WTC11 (cell line): ENCODE results near the gene ARHGAP15.

ENCODE experiments used
- ATF1 ChIP-seq: sonication (generic); formaldehyde crosslinking; IDR thresholded peaks from 2 replicates; pipeline ENCODE4 v1.8.1; 2023; ENCODE audit warnings: mild to moderate bottlenecking, moderate library complexity, missing genetic modification reagents
- CTCF ChIP-seq: fragments of 200-600 bp; IDR thresholded peaks from 2 replicates; pipeline ENCODE4 v1.8.0; 2022; ENCODE audit warnings: antibody characterized with exemption
- FOXP1 ChIP-seq: sonication (generic); formaldehyde crosslinking; IDR thresholded peaks from 2 replicates; pipeline ENCODE4 v1.8.0; 2022; ENCODE audit warnings: missing genetic modification reagents, mild to moderate bottlenecking, moderate library complexity, borderline replicate concordance
- NR1H2 ChIP-seq: sonication (generic); formaldehyde crosslinking; IDR thresholded peaks from 2 replicates; pipeline ENCODE4 v1.9.0; 2021; ENCODE audit warnings: mild to moderate bottlenecking, moderate library complexity, missing genetic modification reagents
- NR2C2 ChIP-seq: sonication (generic); formaldehyde crosslinking; IDR thresholded peaks from 2 replicates; pipeline ENCODE4 v1.8.0; 2022; ENCODE audit warnings: mild to moderate bottlenecking, missing genetic modification reagents
- NR3C1 ChIP-seq: sonication (generic); formaldehyde crosslinking; conservative IDR thresholded peaks from 2 replicates; pipeline ENCODE4 v1.8.1; 2023; ENCODE audit warnings: low read depth, mild to moderate bottlenecking, missing genetic modification reagents
- SP1 ChIP-seq: sonication (generic); formaldehyde crosslinking; conservative IDR thresholded peaks from 2 replicates; pipeline ENCODE4 v1.8.1; 2022; ENCODE audit warnings: missing genetic modification reagents
- USF1 ChIP-seq: sonication (generic); formaldehyde crosslinking; IDR thresholded peaks from 2 replicates; pipeline ENCODE4 v1.8.0; 2022; ENCODE audit warnings: mild to moderate bottlenecking, missing genetic modification reagents
- ZNF423 ChIP-seq: fragments of 250-450 bp; sonication (Bioruptor Pico); IDR thresholded peaks from 2 replicates; pipeline ENCODE4 v2.1.2; 2022; ENCODE audit warnings: mild to moderate bottlenecking, moderate library complexity
- TF ChIP-seq, protein P1 (sequence below): sonication (generic); formaldehyde crosslinking; conservative IDR thresholded peaks from 2 replicates; pipeline ENCODE4 v1.8.1; 2022; ENCODE audit warnings: mild to moderate bottlenecking, missing genetic modification reagents
- TF ChIP-seq, protein P2 (sequence below): sonication (generic); formaldehyde crosslinking; IDR thresholded peaks from 2 replicates; pipeline ENCODE4 v1.8.0; 2023; ENCODE audit warnings: missing genetic modification reagents
- TF ChIP-seq, protein P3 (sequence below): sonication (generic); formaldehyde crosslinking; IDR thresholded peaks from 2 replicates; pipeline ENCODE4 v1.8.0; 2022; ENCODE audit warnings: mild to moderate bottlenecking, missing genetic modification reagents

- TF ChIP-seq, protein P1, sequence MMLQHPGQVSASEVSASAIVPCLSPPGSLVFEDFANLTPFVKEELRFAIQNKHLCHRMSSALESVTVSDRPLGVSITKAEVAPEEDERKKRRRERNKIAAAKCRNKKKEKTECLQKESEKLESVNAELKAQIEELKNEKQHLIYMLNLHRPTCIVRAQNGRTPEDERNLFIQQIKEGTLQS (CRISPR knock-in tag): no peak
- TF ChIP-seq CTCF (no peak), SP1 (CRISPR knock-in tag) (no peak), ZNF423 (no peak), NR3C1 (no peak), NR1H2 (CRISPR knock-in tag) (no peak), ATF1 (no peak), FOXP1 (CRISPR knock-in tag) (no peak), NR2C2 (CRISPR knock-in tag) (no peak), USF1 (no peak)
- TF ChIP-seq, protein P2, sequence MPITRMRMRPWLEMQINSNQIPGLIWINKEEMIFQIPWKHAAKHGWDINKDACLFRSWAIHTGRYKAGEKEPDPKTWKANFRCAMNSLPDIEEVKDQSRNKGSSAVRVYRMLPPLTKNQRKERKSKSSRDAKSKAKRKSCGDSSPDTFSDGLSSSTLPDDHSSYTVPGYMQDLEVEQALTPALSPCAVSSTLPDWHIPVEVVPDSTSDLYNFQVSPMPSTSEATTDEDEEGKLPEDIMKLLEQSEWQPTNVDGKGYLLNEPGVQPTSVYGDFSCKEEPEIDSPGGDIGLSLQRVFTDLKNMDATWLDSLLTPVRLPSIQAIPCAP (CRISPR knock-in tag): no peak
- TF ChIP-seq, protein P3, sequence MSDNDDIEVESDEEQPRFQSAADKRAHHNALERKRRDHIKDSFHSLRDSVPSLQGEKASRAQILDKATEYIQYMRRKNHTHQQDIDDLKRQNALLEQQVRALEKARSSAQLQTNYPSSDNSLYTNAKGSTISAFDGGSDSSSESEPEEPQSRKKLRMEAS (CRISPR knock-in tag): no peak
Observed at GRCh38 chr2:143158551-143159485, 29.6 kb downstream of the ARHGAP15 start.
